SJSA1 (cell line): ENCODE data around the gene SLC18A3. TPM values are rescaled to one million over a fixed set of nuclear protein-coding genes. Genes with fewer than 3 reads are reported as not detected.

ENCODE experiments used
- DNase-seq, 2 experiments: peaks; one replicate each; pipeline ENCODE4 v3.0.0-alpha.2; 2015 to 2020; ENCODE audit warnings: low spot score in 2 of 2, low read depth in 1 of 2
- H3K27ac ChIP-seq: fragments of 250-450 bp; sonication (Bioruptor Pico); 2 replicates; pipeline ENCODE4 v1.5.1; 2020; ENCODE audit warnings: mild to moderate bottlenecking, moderate library complexity
- H3K27me3 ChIP-seq: fragments of 250-450 bp; sonication (Bioruptor Pico); replicated peaks from 2 replicates; pipeline ENCODE4 v1.5.1; 2020; ENCODE audit warnings: mild to moderate bottlenecking, moderate library complexity
- H3K36me3 ChIP-seq: fragments of 250-450 bp; sonication (Bioruptor Pico); 2 replicates; pipeline ENCODE4 v1.5.1; 2020; ENCODE audit warnings: mild to moderate bottlenecking
- H3K4me1 ChIP-seq: fragments of 250-450 bp; sonication (Bioruptor Pico); replicated peaks from 2 replicates; pipeline ENCODE4 v1.6.1; 2021; ENCODE audit warnings: mild to moderate bottlenecking
- H3K4me3 ChIP-seq: fragments of 250-450 bp; sonication (Bioruptor Pico); 2 replicates; pipeline ENCODE4 v1.5.1; 2020; ENCODE audit warnings: mild to moderate bottlenecking
- H3K9me3 ChIP-seq: fragments of 250-450 bp; sonication (Bioruptor Pico); replicated peaks from 2 replicates; pipeline ENCODE4 v1.5.1; 2020; ENCODE audit warnings: mild to moderate bottlenecking
- total RNA-seq: library from RNA; depleted of rRNA; stranded (reverse); fragments of >200 nt; shearing (Covaris generic); gene quantifications from 2 replicates; pipeline ENCODE4 v1.2.3, GENCODE V29; 2014

Gene SLC18A3
- total RNA-seq, 1 experiment from 2014 or later, result not detected

DNA sequence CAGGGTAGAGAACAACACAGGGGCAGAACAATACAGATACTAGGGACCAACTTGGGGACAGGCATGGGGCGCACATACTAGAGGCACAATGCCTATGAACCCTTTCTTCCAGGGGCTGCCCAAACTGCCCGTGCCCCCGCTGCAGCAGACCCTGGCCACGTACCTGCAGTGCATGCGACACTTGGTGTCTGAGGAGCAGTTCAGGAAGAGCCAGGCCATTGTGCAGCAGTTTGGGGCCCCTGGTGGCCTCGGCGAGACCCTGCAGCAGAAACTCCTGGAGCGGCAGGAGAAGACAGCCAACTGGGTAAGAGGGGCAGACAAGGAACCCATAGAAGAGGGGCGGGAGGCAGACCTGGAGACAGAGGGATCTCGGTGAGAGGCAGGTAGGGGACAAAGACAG lies 9.5 kb downstream of the SLC18A3 start:
- DNase-seq, result no peak
- Histone ChIP-seq H3K4me1 (no peaks in the 10 kb centered on the region), H3K27me3 (peaks cover 41% of the 10 kb centered on the region), H3K36me3 (no peaks in the 10 kb centered on the region), H3K9me3 (no peaks in the 10 kb centered on the region), H3K4me3 (no peak overlapping the region), H3K27ac (no peak overlapping the region)

DNA sequence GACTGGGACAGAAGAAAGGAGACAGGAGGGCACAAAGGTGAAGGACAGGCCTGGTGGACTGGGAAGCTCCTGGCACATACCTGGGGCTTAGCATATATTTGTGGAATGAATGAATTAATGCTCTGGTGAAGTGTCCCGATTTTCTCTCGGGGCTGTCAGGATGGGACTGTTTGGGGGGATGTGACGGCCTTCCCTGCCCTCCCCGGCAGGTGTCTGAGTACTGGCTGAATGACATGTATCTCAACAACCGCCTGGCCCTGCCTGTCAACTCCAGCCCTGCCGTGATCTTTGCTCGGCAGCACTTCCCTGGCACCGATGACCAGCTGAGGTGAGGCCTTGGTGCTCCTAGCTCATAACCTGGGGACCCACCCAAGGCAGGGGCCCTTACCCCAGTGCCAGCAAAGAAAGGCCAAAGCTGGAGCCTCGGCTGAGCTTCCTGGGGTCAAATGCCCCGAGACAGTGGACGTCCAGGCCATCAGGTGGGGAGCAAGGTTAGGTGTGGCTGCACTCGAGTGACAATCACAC lies 10.2 kb downstream of the SLC18A3 start:
- no peak overlapping the region for H3K27ac ChIP-seq
- H3K4me3 ChIP-seq, result no peak overlapping the region
- H3K9me3 ChIP-seq, result no peaks in the 10 kb centered on the region
- no peaks in the 10 kb centered on the region for H3K4me1 ChIP-seq
- DNase-seq, result no peak
- H3K36me3 ChIP-seq, result no peaks in the 10 kb centered on the region
- H3K27me3 ChIP-seq, result peaks cover 33% of the 10 kb centered on the region

DNA sequence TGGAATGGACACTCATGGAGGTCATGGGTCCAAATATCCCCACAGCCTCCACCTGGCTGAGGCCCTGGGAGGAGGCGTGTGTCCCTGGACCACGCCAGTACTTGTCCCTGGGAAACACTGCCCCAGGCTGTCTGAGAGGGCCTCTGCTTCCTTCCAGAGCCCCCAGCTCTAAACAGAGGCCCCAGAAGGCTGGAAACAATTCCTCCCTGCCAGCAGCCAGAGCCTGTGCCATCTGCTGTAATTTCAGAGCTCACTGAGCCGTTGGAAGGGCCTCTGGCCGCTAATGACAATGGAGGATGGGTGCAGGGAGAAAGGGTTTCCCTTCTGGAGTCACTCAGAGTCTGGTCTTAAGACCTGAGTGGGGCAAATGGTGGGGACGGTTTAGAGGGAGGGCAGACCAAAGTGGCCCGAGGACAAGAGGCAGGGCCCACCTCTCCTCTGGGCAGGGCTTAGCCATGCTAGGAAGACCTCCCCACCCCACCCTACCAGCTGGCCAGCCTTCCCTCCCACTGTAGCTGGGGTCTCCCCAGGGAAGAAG lies 10.8 kb downstream of the SLC18A3 start:
- Histone ChIP-seq H3K27ac (no peak overlapping the region), H3K9me3 (no peaks in the 10 kb centered on the region), H3K27me3 (peaks cover 29% of the 10 kb centered on the region), H3K4me1 (no peaks in the 10 kb centered on the region), H3K4me3 (no peak overlapping the region), H3K36me3 (no peaks in the 10 kb centered on the region)
- no peak for DNase-seq

DNA sequence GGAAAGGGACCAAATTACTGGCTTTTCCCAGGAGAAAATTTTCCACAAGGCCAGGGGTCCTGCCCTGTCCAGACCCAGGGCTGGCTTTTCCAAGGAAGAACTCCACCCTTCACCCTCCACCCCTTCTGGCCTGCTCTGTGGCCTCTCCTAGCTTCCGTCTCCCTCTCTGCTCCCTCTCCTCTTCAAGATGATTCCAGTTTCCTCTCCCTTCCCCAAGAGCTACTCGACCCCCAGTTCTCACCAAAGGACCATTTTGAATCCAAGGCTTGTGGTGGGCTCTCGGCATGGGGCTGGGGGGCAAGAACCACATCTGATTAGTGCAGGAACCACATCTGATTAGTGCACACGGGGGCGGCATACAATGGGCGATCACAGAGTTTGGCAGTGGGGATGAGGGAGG lies 11.5 kb downstream of the SLC18A3 start:
- DNase-seq, result no peak
- Histone ChIP-seq H3K4me1 (no peaks in the 10 kb centered on the region), H3K4me3 (no peak overlapping the region), H3K9me3 (no peaks in the 10 kb centered on the region), H3K27ac (no peak overlapping the region), H3K27me3 (peaks cover 23% of the 10 kb centered on the region), H3K36me3 (no peaks in the 10 kb centered on the region)

DNA sequence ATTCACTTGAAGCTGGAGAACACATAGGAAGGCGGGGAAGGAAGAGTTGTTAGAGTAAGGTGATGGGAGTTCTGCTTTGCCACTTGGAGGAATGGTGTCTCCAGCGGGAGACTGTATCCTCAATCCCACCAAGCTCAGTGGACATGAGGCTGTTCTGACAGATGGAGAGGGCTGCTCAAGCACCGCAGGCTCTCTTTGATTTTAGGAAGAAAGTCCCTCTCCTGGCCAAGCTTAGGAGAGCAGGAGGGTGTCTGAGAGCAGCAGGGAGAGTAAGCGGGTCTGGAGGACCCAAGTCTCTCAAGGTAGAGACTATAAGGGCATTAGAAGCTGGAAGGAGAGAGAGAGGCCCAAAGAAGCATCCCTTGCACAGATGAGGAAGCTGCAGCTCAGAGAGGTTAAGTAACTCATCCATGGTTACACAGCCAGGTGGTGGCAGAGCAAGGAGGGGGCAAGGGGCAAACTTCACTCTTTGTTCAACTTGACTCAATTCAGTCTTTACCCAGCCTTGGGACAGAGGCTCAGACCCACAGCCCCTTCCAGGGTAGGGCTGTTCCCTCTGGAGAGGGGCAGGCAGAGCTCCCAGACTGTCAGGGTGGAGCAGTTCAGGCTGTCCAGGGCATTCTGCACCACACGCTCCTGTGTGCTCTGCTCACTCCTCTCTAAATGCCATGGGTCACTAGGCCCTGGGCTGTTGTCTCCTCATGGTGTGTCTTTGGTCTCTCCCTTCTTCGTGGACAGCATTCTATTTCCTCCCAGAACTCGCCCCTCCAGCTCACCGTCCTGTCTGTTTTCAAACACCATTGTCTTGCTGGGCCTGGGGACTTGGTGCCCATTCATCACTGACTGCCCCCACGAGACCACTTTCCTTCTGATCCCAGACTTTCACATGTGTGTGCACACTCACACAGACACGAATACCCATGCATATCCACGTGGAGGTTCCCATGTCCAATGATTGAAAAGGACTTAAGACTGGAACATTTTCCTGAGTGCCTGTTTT lies 12.6 kb downstream of the SLC18A3 start:
- H3K4me3 ChIP-seq, result no peak overlapping the region
- no peak for DNase-seq
- H3K36me3 ChIP-seq, result no peaks in the 10 kb centered on the region
- H3K4me1 ChIP-seq, result no peaks in the 10 kb centered on the region
- no peaks in the 10 kb centered on the region for H3K9me3 ChIP-seq
- H3K27ac ChIP-seq, result no peak overlapping the region
- H3K27me3 ChIP-seq, result peaks cover 20% of the 10 kb centered on the region

DNA sequence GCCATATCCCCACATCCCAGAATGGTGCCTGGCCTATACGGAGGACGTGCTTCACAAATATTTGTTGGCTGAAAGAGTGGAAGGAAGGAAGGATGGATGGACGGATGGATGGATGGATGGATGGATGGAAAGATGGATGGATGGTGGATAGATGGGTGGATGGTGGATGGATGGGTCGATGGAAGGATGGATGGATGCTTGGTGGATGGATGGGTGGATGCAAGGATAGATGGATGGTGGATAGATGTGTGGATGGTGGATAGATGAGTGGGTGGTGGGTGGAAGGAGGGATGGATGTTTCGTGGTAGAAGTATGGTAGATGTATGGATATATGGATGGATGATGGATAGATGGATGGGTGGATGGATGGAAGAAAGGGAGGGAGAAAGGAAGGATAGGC lies 14.5 kb downstream of the SLC18A3 start:
- Histone ChIP-seq H3K9me3 (no peaks in the 10 kb centered on the region), H3K27me3 (peaks cover 6% of the 10 kb centered on the region; the same call in 1 of the 2 replicates), H3K4me1 (no peaks in the 10 kb centered on the region), H3K27ac (no peak overlapping the region), H3K36me3 (no peaks in the 10 kb centered on the region), H3K4me3 (no peak overlapping the region)
- DNase-seq, result no peak

DNA sequence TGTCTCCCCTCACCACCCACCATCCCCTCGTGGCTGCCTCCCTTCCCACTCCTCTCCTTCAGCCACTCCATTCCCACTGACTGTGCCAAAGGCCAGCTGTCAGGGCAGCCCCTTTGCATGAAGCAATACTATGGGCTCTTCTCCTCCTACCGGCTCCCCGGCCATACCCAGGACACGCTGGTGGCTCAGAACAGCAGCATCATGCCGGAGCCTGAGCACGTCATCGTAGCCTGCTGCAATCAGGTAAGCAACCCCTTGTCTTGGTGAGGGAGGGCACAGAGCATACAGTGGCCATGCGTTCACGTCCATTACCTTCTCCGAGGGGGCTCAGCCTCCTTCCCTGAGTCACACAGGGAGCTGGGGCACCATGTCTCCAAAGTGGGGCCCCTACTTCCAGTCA lies 15.3 kb downstream of the SLC18A3 start:
- no peaks in the 10 kb centered on the region for H3K36me3 ChIP-seq
- H3K27me3 ChIP-seq, result peaks cover 7% of the 10 kb centered on the region; the same call in 1 of the 2 replicates
- DNase-seq, result no peak
- H3K27ac ChIP-seq, result no peak overlapping the region
- no peak overlapping the region for H3K4me3 ChIP-seq
- H3K9me3 ChIP-seq, result no peaks in the 10 kb centered on the region
- H3K4me1 ChIP-seq, result no peaks in the 10 kb centered on the region

DNA sequence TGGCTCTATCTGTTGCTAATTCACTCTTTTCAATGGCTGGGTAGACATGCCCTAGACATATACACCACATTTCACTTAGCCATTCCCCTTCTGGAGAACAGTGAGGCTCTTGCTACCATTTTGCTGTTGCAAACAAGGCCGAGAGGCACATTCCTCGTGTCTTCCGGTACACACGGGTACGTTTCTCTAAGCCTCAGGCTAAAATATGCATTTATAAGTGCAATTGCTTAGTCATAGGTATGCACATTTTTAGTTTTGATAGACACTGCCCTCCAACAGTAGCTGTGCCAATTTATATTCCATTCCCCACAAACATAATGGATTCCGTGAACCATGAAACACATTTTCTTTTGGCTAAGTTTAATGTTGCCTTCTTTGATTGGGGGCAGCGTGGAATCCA lies 16.9 kb downstream of the SLC18A3 start:
- H3K4me3 ChIP-seq, result no peak overlapping the region
- H3K9me3 ChIP-seq, result no peaks in the 10 kb centered on the region
- H3K27me3 ChIP-seq, result peaks cover 17% of the 10 kb centered on the region; the same call in 1 of the 2 replicates
- no peaks in the 10 kb centered on the region for H3K36me3 ChIP-seq
- H3K4me1 ChIP-seq, result no peaks in the 10 kb centered on the region
- no peak for DNase-seq
- no peak overlapping the region for H3K27ac ChIP-seq

DNA sequence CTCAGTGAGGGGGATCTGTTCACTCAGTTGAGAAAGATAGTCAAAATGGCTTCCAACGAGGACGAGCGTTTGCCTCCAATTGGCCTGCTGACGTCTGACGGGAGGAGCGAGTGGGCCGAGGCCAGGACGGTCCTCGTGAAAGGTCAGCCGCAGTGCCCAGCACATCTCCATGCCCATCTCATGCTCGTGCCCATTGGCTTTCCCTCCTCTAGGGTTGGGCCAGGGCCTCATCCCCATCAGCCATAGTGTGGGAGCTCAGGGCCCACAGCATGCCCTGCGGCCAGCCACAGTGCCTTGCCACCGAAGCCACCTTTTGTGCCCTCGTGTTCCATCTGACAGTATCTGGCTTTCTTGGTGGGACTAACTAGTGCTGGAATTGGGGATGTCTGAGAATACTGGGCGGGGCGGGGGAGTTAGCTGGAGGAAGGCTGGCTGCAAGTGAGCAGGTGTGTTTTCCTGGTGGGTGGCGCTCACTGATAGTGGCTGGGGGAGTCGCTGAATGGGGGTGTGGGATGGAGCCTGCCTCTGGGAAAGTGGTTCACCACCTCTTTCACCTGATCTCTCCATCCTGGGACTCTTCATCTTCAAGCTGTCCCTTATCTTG lies 17.6 kb downstream of the SLC18A3 start:
- peaks cover 24% of the 10 kb centered on the region for H3K27me3 ChIP-seq
- H3K4me3 ChIP-seq, result no peak overlapping the region
- no peaks in the 10 kb centered on the region for H3K9me3 ChIP-seq
- no peak for DNase-seq
- H3K27ac ChIP-seq, result no peak overlapping the region
- H3K4me1 ChIP-seq, result no peaks in the 10 kb centered on the region
- H3K36me3 ChIP-seq, result no peaks in the 10 kb centered on the region

DNA sequence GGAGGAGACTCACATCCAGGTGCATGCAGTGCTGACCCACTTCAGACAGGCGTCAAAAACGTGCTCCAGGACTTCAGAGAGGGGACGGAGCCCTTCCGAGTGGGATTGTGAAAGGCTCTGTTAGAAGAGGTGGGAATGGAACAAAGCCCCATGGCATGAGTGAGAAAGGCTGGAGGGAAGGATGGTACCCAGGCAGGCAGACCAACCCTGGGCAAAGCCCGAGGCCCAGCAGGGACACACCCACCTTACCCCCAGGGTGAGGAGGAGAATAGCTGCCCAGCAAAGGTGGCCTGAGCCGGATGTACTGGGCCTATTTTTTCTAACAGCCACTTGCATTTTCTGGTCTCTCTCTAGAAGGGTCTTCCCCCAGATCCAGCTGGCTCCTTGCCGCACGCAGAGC lies 18.5 kb downstream of the SLC18A3 start:
- DNase-seq, result no peak
- H3K9me3 ChIP-seq, result no peaks in the 10 kb centered on the region
- no peak overlapping the region for H3K27ac ChIP-seq
- no peak overlapping the region for H3K4me3 ChIP-seq
- H3K4me1 ChIP-seq, result no peaks in the 10 kb centered on the region
- no peaks in the 10 kb centered on the region for H3K36me3 ChIP-seq
- peaks cover 24% of the 10 kb centered on the region for H3K27me3 ChIP-seq

DNA sequence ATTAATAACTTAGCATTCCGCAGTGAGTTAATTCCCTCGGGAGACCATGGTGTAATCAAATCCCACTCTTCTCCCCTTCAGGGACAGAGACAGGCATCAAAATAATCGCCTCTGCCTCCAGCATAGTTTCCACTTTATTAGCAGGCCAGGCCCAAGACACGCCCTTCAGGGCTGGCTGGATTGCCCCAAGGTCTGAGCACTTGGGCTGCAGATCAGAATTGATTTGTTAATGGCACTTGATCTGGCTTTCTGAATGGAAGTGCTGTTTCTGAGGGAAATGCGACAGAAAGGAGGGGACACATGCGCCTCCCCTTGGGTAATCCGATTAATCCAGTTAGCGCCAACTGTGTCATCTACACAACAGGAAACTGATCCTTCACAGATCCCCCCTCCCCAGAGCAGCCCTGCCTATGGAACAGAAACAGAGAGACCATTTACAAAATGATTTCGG lies 19.3 kb downstream of the SLC18A3 start:
- Histone ChIP-seq H3K36me3 (no peaks in the 10 kb centered on the region), H3K4me3 (no peak overlapping the region), H3K27ac (no peak overlapping the region), H3K27me3 (peaks cover 24% of the 10 kb centered on the region), H3K4me1 (no peaks in the 10 kb centered on the region), H3K9me3 (no peaks in the 10 kb centered on the region)
- DNase-seq, result no peak

DNA sequence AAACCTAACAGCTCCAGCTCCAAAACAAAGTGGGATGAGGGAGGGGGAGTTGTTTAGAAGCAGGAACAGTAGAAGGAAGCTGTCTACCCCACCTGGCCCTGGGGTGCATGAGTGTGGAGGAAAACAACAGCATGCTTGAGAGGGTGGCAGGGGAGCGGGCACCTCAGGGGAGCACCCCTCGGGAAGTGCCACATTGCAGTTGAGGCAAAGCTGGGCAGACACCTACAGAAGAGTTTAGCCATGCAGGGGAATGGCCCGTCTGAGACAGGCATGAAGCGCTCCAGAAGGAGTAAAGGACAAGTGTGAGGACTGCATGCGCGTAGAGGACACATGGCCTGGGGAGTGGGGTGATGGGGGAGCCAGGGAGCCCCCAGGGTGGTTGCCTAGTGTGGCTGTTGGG lies 21.9 kb downstream of the SLC18A3 start:
- Histone ChIP-seq H3K4me1 (no peaks in the 10 kb centered on the region), H3K27ac (no peak overlapping the region), H3K9me3 (no peaks in the 10 kb centered on the region), H3K27me3 (peaks cover 32% of the 10 kb centered on the region), H3K36me3 (no peaks in the 10 kb centered on the region), H3K4me3 (no peak overlapping the region)
- no peak for DNase-seq

DNA sequence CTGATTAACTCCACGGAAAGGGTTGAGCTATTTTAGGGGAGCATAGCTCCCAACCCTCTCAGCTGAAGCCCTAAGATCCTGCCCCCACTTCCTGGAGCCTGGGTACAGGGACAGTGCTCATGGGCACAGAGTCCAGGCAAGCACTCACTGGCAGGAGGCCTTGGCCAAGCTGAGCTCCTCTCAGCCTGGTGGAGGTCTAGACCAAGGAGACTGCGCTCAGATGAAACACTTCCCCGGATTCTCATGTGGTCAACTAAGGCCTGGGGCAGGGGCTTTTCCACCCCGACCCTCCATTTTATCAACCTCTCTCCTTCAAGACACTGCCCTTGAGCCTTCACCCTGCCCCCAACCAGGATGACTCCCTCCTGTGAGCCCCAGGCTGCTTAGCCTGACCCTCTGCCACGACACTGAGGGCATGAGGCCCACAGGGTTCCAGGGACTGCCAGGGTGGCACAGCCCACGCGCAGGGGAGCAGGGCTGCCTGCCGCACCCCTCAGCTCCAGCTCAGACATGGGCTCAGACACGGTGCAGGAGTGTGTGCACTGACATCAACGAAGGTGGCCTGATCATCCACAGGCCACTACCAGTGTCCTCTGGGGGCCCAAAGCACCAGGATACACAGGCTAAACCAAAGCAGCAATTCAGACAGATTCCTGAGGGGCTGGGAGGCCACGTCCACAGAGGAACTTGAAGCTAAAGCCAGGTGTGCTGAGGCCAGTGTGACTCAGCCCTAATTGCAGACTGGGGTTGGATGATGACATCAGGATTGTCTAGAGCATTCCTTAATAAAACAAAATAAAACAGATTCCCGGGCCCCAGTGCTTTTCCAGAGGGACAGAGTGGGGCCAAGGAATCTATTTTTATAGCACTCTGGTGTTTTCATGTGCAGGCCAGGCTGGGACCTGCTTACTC lies 22.6 kb downstream of the SLC18A3 start:
- Histone ChIP-seq H3K27ac (no peak overlapping the region), H3K4me3 (no peak overlapping the region), H3K27me3 (peaks cover 34% of the 10 kb centered on the region), H3K9me3 (no peaks in the 10 kb centered on the region), H3K4me1 (no peaks in the 10 kb centered on the region), H3K36me3 (no peaks in the 10 kb centered on the region)
- DNase-seq, result no peak
